Measurements from ENCODE around the gene DPH2. TPM values are rescaled to one million over a fixed set of nuclear protein-coding genes. Genes with fewer than 3 reads are reported as not detected.

The DPH2 gene
- total RNA-seq, 1 donor from 2014 or later: 15.2 TPM

DNA sequence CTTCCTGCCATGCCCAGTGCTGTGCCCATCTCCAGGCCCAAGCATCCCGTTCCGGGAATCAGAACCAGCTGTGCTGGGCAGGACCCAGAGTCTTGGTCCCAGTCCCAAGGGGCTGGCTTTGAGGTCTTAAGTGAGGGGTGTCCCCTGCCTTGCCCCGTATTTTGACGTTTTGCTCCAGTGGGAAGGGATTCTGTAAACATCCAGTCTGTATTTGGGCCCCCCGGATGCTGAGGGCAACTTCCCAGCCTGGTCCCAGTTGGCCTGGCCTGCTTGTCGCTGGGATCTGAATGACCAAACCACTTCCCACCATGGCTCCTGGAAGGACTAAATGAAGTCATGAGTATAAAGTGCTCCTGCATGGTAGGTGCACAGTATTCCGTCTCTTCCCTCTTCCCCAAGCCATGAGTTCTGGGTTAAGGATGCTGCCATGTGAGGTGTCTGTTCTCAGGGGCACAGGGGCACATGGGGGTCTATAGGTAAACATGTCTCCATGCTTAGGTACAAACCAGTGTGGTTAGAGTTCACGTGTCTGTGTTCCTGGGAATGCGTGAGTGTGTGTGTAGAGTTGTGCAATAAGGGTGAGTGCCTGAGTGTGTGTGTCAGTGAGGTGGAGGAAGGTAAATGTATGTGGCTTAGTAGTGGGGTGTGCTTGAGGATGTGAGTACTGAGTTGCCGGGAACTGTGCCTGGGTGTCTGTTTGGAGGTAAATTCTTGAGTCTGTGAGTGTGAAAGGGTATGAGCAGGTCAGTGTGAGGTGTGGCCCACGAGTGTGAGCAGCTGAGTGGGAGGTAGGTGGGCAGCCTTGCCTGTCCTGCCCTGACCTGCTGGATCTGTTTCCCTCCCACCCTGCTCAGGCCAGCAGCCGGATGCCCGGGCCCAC lies 10.7 kb downstream of the DPH2 start:
- Histone ChIP-seq H3K27me3 (no peaks in the 10 kb centered on the region), H3K36me3 (peaks cover 0 to 19% of the 10 kb centered on the region in 2 donors), H3K27ac (peak overlapping the region; percentile 72), H3K4me3 (peak overlapping the region; percentile 68 to 92), H3K4me1 (peaks cover 56% of the 10 kb centered on the region), H3K9me3 (no peaks in the 10 kb centered on the region)
- TF ChIP-seq POLR2A (IDR thresholded peaks at IDR 0.05) (no peak), POLR2AphosphoS5 (IDR thresholded peaks at IDR 0.05; ENCODE audit: insufficient read depth in 1 of 2, low read depth in 1 of 2) (no peak)
- TF ChIP-seq, protein P1, sequence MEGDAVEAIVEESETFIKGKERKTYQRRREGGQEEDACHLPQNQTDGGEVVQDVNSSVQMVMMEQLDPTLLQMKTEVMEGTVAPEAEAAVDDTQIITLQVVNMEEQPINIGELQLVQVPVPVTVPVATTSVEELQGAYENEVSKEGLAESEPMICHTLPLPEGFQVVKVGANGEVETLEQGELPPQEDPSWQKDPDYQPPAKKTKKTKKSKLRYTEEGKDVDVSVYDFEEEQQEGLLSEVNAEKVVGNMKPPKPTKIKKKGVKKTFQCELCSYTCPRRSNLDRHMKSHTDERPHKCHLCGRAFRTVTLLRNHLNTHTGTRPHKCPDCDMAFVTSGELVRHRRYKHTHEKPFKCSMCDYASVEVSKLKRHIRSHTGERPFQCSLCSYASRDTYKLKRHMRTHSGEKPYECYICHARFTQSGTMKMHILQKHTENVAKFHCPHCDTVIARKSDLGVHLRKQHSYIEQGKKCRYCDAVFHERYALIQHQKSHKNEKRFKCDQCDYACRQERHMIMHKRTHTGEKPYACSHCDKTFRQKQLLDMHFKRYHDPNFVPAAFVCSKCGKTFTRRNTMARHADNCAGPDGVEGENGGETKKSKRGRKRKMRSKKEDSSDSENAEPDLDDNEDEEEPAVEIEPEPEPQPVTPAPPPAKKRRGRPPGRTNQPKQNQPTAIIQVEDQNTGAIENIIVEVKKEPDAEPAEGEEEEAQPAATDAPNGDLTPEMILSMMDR (IDR thresholded peaks at IDR 0.05): no peak
- DNase-seq (ENCODE audit: extremely low spot score in 2 of 2): no peak
- intact Hi-C loops (cut with DNase I): no loop called here

DNA sequence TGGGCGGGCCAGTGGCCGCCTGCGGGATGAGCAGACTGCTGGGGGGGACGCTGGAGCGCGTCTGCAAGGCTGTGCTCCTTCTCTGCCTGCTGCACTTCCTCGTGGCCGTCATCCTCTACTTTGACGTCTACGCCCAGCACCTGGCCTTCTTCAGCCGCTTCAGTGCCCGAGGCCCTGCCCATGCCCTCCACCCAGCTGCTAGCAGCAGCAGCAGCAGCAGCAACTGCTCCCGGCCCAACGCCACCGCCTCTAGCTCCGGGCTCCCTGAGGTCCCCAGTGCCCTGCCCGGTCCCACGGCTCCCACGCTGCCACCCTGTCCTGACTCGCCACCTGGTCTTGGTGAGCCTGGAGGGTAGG lies 11.3 kb downstream of the DPH2 start:
- H3K27ac ChIP-seq: peak overlapping the region; percentile 5
- H3K27me3 ChIP-seq: no peaks in the 10 kb centered on the region
- intact Hi-C loops (cut with DNase I): no loop called here
- H3K36me3 ChIP-seq: peaks cover 0 to 19% of the 10 kb centered on the region in 2 donors
- no peaks in the 10 kb centered on the region for H3K9me3 ChIP-seq
- DNase-seq (ENCODE audit: extremely low spot score in 2 of 2): no peak
- H3K4me1 ChIP-seq: peaks cover 49% of the 10 kb centered on the region
- no peak for TF ChIP-seq POLR2A (IDR thresholded peaks at IDR 0.05)
- TF ChIP-seq, protein P1 (IDR thresholded peaks at IDR 0.05): no peak
- no peak for TF ChIP-seq POLR2AphosphoS5 (IDR thresholded peaks at IDR 0.05; ENCODE audit: insufficient read depth in 1 of 2, low read depth in 1 of 2)
- no peak overlapping the region for H3K4me3 ChIP-seq

DNA sequence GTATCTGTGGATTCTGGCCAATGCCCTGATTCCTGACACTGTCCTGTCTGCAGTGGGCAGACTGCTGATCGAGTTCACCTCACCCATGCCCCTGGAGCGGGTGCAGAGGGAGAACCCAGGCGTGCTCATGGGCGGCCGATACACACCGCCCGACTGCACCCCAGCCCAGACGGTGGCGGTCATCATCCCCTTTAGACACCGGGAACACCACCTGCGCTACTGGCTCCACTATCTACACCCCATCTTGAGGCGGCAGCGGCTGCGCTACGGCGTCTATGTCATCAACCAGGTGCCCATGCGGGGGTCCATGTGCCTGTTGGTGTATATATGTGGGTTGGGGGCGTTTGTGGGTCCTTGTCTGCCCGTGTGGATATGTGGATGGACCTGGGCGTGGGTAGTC lies 11.8 kb downstream of the DPH2 start:
- Histone ChIP-seq H3K27ac (no peak overlapping the region), H3K4me1 (peaks cover 44% of the 10 kb centered on the region), H3K36me3 (peaks cover 0 to 15% of the 10 kb centered on the region in 2 donors), H3K4me3 (no peak overlapping the region), H3K9me3 (no peaks in the 10 kb centered on the region), H3K27me3 (no peaks in the 10 kb centered on the region)
- no peak for DNase-seq (ENCODE audit: extremely low spot score in 2 of 2)
- TF ChIP-seq, protein P1 (IDR thresholded peaks at IDR 0.05): no peak
- no peak for TF ChIP-seq POLR2A (IDR thresholded peaks at IDR 0.05)
- no peak for TF ChIP-seq POLR2AphosphoS5 (IDR thresholded peaks at IDR 0.05; ENCODE audit: insufficient read depth in 1 of 2, low read depth in 1 of 2)
- intact Hi-C loops (cut with DNase I): no loop called here

DNA sequence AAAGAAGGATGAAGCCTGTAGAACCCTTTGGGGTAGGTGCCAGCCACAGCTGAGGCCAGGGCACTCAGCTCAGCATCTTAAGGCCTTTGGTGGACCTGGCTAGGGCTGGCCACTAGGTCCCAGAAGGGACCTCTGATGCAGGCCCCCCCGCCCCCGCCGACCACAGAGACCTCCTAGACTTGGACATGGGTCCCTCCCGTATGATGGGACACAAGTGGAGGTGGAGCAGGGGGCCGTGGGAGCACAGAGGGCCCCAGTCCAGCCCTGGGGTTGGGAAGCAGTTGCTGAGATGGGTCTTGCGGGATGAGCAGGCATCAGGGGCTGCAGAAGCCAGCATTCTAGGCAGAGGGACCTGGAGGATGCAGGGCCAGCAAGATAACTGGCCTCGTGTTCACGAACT lies 12.4 kb downstream of the DPH2 start:
- Histone ChIP-seq H3K27ac (no peak overlapping the region), H3K27me3 (no peaks in the 10 kb centered on the region), H3K4me3 (no peak overlapping the region), H3K4me1 (peaks cover 38% of the 10 kb centered on the region), H3K9me3 (no peaks in the 10 kb centered on the region), H3K36me3 (peaks cover 0 to 9% of the 10 kb centered on the region in 2 donors)
- TF ChIP-seq POLR2A (IDR thresholded peaks at IDR 0.05): no peak
- intact Hi-C loops (cut with DNase I): no loop called here
- no peak for DNase-seq (ENCODE audit: extremely low spot score in 2 of 2)

DNA sequence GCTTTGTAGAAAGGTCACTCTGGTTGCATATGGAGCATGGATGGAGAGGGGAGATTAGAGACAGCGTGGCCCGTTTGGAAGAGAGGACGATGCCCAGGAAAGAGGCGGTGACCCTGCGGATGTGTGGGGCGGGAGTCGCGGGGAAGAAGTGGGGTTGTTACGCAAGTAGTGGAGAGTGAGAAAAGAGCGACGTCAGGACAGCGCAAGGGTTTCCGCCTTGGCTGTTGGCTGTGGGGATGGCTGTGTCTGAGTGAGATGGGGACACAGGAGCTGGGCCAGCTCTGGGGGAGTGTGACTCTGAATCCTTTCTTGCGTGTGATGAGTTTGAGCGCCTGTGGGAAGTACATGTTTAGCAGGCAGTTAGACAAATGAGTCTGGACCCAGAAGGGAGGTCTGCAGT lies 13.0 kb downstream of the DPH2 start:
- Histone ChIP-seq H3K27me3 (no peaks in the 10 kb centered on the region), H3K4me1 (peaks cover 34% of the 10 kb centered on the region), H3K27ac (no peak overlapping the region), H3K4me3 (no peak overlapping the region), H3K9me3 (no peaks in the 10 kb centered on the region), H3K36me3 (peaks cover 0 to 8% of the 10 kb centered on the region in 2 donors)
- no peak for TF ChIP-seq POLR2A (IDR thresholded peaks at IDR 0.05)
- no peak for TF ChIP-seq POLR2AphosphoS5 (IDR thresholded peaks at IDR 0.05; ENCODE audit: insufficient read depth in 1 of 2, low read depth in 1 of 2)
- TF ChIP-seq, protein P1 (IDR thresholded peaks at IDR 0.05): no peak
- DNase-seq (ENCODE audit: extremely low spot score in 2 of 2): no peak
- intact Hi-C loops (cut with DNase I): no loop called here
